Measurements from ENCODE around the gene SLC25A39.

DNA sequence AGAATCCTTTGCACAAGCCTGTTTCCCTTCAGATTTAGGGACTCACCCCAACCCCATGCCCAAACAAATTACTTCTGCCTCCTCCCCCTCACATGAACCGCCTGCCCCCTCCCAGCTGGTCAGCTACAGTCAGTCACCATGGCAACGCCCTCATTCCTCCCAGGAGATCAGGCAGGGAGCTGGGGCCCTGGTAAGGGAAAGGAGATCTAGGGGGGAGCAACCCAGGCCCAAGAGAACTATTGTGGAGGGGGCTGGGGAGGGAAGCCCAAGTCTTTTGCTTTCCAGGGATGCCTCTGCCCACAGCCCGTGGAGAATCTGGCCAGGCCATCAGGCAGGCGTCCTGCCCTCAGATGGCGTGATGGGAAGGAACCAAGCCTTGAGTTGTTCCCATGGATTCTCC is 36.2 kb upstream of the SLC25A39 start:
- TF ChIP-seq, protein P1, sequence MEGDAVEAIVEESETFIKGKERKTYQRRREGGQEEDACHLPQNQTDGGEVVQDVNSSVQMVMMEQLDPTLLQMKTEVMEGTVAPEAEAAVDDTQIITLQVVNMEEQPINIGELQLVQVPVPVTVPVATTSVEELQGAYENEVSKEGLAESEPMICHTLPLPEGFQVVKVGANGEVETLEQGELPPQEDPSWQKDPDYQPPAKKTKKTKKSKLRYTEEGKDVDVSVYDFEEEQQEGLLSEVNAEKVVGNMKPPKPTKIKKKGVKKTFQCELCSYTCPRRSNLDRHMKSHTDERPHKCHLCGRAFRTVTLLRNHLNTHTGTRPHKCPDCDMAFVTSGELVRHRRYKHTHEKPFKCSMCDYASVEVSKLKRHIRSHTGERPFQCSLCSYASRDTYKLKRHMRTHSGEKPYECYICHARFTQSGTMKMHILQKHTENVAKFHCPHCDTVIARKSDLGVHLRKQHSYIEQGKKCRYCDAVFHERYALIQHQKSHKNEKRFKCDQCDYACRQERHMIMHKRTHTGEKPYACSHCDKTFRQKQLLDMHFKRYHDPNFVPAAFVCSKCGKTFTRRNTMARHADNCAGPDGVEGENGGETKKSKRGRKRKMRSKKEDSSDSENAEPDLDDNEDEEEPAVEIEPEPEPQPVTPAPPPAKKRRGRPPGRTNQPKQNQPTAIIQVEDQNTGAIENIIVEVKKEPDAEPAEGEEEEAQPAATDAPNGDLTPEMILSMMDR (IDR thresholded peaks at IDR 0.05; ENCODE audit: poor library complexity), result no peak
- no peak for TF ChIP-seq EZH2phosphoT487 (IDR thresholded peaks at IDR 0.05; ENCODE audit: low read depth, severe bottlenecking, unreplicated experiment)
